Measurements from ENCODE around the gene ABTB1.
"Not testable (repeated sequence)": the region's sequence is repeated elsewhere in the genome, so short reads cannot be mapped to it uniquely, and the experiment has no call there.

ABTB1 gene

DNA sequence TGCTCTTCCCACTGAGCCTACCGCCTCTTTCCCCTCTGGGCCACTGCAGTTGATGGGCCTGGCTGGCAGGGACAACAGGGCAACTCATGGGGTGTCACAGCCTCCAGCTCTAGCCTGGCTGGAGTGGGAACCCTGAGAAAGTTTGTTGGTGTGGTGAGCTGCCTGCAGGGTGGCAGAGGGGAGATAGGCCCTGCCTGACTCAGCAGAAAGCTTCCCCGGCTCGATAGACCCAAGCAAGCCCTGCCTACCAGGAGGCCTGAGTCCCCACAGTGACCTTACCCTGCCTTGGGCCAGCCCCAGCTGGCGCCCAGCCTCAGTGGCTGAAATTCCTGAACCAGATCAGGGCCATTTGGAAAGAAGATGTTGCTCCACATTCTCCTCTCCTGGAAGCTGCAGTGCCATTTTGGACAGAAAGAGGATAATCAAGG is 29.4 kb downstream of the ABTB1 start:
- DNase-seq (ENCODE audit: low read depth in 2 of 2) = no peak

DNA sequence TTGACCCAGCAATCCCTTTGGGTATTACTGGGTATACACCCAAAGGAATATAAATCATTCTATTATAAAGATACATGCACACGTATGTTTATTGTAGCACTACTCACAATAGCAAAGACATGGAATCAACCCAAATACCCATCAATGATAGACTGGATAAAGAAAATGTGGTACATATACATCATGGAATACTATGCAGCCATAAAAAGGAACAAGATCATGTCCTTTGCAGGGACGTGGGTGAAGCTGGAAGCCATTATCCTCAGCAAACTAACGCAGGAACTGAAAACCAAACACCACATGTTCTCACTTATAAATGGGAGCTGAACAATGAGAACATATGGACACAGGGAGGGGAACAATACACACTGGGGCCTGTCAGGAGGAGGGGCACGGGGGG is 32.1 kb downstream of the ABTB1 start:
- not testable (repeated sequence) for DNase-seq (ENCODE audit: low read depth in 2 of 2)

GRCh38 chr3:127706312-127706711 is 33.6 kb downstream of the ABTB1 start:
- DNase-seq (ENCODE audit: low read depth in 2 of 2) = no peak

DNA sequence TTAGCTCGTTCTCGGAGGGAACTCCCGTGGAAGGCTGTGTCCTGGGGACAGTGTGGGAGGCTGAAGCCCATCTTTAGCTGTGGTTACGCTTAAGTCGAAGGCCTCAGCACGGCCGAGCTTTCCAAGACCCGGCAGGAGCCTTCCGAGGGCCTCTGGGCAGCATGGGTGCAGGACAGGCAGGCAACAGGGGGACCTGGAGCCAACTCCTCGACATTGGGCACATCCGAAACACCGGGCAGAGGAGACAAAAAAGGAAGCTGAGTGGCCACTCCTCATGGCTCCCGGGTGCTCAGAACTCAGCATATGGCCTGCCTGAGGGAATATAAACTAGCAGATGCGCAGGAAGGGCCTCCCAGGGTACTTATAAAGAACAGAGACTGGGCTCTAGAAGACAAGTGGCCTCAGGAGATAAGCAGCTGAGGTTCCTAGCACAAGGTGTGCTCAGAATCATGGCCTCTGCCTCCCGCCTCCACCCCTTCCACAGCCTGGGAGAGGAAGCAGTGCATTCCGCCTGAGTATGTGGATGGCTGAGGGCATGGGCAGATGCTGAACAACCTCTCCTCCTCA is 34.1 kb downstream of the ABTB1 start:
- DNase-seq (ENCODE audit: low read depth in 2 of 2) = no peak

- DNase-seq (ENCODE audit: low read depth in 2 of 2) = no peak
These were observed 35.2 kb downstream of the ABTB1 start for GRCh38 chr3:127707851-127708411.

GRCh38 chr3:127708837-127709236 is 36.1 kb downstream of the ABTB1 start:
- no peak for DNase-seq (ENCODE audit: low read depth in 2 of 2)

- DNase-seq (ENCODE audit: low read depth in 2 of 2) = no peak
These were observed 36.7 kb downstream of the ABTB1 start for GRCh38 chr3:127709320-127710060.

GRCh38 chr3:127710155-127710941 is 37.6 kb downstream of the ABTB1 start:
- no peak for DNase-seq (ENCODE audit: low read depth in 2 of 2)

GRCh38 chr3:127711021-127711695 is 38.4 kb downstream of the ABTB1 start:
- no peak for DNase-seq (ENCODE audit: low read depth in 2 of 2)

DNA sequence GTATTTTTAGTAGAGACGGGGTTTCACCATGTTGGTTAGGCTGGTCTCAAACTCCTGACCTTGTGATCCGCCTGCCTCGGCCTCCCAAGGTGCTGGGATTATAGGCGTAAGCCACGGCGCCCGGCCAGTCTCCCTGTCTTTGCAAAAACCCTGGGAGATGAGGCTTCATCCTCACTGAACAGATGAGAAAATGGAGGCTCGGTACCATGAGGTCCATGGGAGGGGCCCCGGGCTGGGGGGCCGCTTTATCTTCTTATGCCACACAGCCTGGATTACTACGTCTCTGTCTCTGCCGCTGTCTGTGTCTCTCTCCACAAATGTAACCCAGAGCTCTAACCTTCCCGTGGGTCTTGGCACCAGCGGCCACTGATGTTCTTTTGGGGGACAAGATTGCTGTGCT is 39.1 kb downstream of the ABTB1 start:
- DNase-seq (ENCODE audit: low read depth in 2 of 2) = no peak

DNA sequence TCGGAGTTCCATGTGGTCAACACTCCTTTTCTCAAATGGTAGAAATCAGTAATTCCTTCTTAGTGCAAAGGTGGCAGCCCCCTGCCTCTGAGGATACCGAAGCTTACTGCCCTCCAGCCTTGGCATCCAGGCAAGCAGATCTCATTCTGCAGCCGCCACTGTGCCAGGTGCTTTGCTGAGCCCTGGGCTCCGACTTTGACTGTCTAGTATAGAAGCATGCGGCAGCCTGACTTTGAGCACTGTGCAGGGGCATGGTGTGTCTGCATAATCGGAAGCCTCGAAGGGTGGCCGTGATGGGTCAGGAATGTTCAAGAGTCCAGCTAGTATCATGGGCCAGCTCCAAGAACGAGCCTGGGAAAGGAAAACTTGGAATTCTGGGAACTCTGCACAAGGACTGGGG is 39.7 kb downstream of the ABTB1 start:
- no peak for DNase-seq (ENCODE audit: low read depth in 2 of 2)

- DNase-seq (ENCODE audit: low read depth in 2 of 2) = no peak
These were observed 40.4 kb downstream of the ABTB1 start for GRCh38 chr3:127712881-127713771.

DNA sequence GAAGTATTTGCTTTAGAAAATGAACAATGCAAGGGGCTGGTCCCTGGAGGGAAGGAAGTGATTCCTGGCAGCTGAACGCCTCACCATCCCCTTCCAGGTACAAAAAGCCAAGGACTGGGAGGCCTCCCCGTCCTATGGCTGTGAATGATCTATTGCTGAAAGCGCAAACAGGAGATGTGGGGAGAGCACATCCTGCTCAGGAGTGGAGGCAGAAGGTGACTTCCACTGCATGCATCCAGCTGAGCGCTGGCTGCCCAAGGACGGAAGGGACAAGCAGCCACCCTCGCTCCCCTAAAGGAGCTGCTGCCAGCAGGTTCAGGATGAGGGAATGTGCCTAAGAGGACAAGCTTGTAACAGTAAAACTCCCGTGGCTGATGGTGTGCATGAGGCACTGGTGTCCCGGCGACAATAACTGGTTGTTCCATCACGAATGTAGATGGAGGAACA is 41.4 kb downstream of the ABTB1 start:
- DNase-seq (ENCODE audit: low read depth in 2 of 2) = no peak

- no peak for DNase-seq (ENCODE audit: low read depth in 2 of 2)
These were observed 42.1 kb downstream of the ABTB1 start for GRCh38 chr3:127714866-127715265.

- DNase-seq (ENCODE audit: low read depth in 2 of 2) = no peak
These were observed 42.8 kb downstream of the ABTB1 start for GRCh38 chr3:127715532-127715931.

DNA sequence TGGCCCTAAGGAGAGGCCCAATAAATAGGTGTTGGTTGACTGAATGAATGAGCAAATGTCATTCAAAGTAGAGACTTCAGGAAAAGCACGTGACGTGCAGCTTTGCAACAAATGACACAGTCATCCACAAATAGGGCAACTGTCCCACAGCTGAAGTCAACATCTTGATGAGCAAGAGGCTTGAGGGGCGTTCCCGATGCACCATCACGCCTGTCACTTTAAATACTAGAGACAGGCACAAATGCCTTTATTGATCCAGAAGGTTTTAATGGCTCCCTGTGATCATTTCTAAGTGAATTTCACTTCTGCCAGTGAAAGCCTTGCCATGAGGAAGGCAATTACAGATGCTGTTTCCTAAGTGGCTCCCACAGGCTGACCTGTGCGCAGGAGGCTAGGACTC is 43.6 kb downstream of the ABTB1 start:
- DNase-seq (ENCODE audit: low read depth in 2 of 2) = no peak

DNA sequence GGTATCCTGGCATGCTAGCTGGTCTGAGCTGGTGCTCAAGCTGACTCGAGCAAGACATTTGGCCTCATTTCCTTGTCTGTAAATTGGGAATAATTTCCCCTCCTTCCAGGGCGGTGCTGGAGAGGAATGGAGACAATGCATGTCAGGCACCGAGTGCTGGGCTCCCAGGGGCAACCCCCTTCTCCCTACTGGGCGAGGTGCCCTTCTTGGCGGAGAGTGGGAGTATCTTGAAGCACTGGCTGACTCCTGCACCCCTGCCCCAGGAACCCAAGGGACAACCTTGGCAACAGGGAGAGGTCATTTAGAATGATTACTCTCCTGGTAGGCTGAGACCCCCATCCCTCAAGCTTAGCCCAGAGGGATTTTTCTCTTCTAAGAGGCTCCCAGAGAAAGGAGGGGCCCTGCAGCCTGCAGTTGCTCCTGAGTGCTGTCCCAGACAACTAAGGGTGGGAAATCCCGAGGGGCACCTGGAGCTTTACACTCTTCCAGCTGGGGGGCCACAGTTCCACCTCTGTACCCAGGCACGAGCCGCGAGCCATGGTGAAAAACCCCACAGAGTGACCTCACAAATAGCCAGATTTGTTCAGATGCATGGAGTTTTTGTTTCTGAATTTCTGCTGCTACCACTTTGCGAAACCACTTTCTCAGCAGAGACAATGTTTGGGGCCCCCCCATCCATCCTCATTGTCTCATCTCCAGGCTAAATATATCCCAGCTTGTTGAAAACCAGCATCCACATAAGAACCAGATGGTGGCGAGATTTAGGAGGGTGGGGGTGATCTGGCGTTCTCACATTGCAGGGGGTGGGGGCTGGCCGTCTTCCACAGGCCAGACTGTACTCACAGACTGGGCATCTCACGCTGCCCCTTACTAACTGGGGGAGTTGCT is 44.8 kb downstream of the ABTB1 start:
- no peak for DNase-seq (ENCODE audit: low read depth in 2 of 2)

GRCh38 chr3:127718245-127718915 is 45.6 kb downstream of the ABTB1 start:
- DNase-seq (ENCODE audit: low read depth in 2 of 2) = no peak

DNA sequence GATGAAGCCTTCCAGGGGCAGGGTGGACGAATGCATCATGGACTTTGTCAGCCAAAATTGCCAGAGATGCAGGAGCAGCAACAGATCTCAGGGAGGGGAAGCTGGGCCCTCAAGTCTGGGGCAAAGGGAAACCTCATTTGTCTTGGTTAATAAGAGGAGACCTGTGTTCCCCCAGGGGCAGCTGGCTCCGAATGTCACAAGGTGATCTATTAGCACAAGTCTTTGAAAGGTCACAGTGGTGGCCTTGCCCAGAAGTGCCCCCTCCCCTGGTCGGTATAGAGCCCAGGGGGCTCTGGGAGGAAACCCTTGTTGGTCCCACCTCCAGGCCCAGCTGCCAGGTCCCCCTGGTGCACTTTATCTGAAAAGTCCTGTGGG is 46.2 kb downstream of the ABTB1 start:
- no peak for DNase-seq (ENCODE audit: low read depth in 2 of 2)

Measured in stimulated activated CD8-positive, alpha-beta memory T cell treated with anti-CD3 and anti-CD28 coated beads, Interleukin-15, amount 100 ng/mL, for 48 hours (primary cell).